GM12873 (cell line): Measurements from ENCODE around the gene HPX.

ENCODE experiments used
- CTCF ChIP-seq: IDR thresholded peaks from 2 replicates; pipeline ENCODE4 v1.5.1; 2012; ENCODE audit warnings: low read depth, mild to moderate bottlenecking, moderate library complexity, low read length, control low read depth; ENCODE audit not compliant: insufficient read depth; ENCODE audit errors: missing control alignments

Gene HPX

GRCh38 chr11:6413791-6414201 is 27.0 kb downstream of the HPX start:
- TF ChIP-seq CTCF: no peak

- no peak for TF ChIP-seq CTCF
These were observed 29.2 kb downstream of the HPX start for GRCh38 chr11:6411594-6412031.

- no peak for TF ChIP-seq CTCF
These were observed 29.9 kb downstream of the HPX start for GRCh38 chr11:6410695-6411430.

- TF ChIP-seq CTCF: no peak
These were observed 34.4 kb downstream of the HPX start for GRCh38 chr11:6406370-6406769.

- no peak for TF ChIP-seq CTCF
These were observed 34.9 kb downstream of the HPX start for GRCh38 chr11:6405846-6406245.

- no peak for TF ChIP-seq CTCF
These were observed 35.6 kb downstream of the HPX start for GRCh38 chr11:6405052-6405667.

GRCh38 chr11:6404342-6405051 is 36.3 kb downstream of the HPX start:
- no peak for TF ChIP-seq CTCF
